K562 (cell line): ENCODE data around the gene GNAQ. TPM values are rescaled to one million over a fixed set of nuclear protein-coding genes. Genes with fewer than 3 reads are reported as not detected.

ENCODE experiments used
- ATAC-seq: fragments of 200-7000 bp; cut with Tn5 transposase; 3 replicates; pipeline ENCODE4 v1.9.1; 2020; ENCODE audit warnings: moderate library complexity
- BruUV-seq: library from RNA; stranded (reverse); fragments of 400-500 nt; replicated peaks from 2 replicates; lab custom pipeline; 2021; lab: Mats Ljungman, UMichigan
- CTCF ChIA-PET: fragments of 300-600 bp; formaldehyde crosslinking; extraction: SDS; loops from one replicate; lab custom pipeline; 2021; ENCODE audit warnings: low intra/inter-chr PET ratio; lab: Yijun Ruan, JAX
- POLR2A ChIA-PET: fragments of 300-600, 350-650 bp; sonication (Branson Sonifier 250); formaldehyde crosslinking; extraction: SDS; loops from one replicate; lab custom pipeline; 2021; ENCODE audit warnings: antibody characterized with exemption, inconsistent platforms; lab: Yijun Ruan, JAX
- DNase-seq, 4 experiments: peaks; one replicate each; pipeline versions ENCODE4 v3.0.0 to v3.0.0-alpha.2; 2011 to 2018; ENCODE audit warnings: low spot score in 3 of 4, mixed read lengths in 3 of 4; ENCODE audit errors: extremely low read depth in 1 of 4
- FAIRE-seq: peaks from 2 replicates; lab custom pipeline; 2011; peaks lifted over from hg19 to GRCh38; lab: Jason Lieb, UNC
- H2AFZ ChIP-seq: 2 replicates; pipeline ENCODE4 v1.6.0; 2011; ENCODE audit warnings: low read depth, low read length, control low read depth, inconsistent platforms
- H3K27ac ChIP-seq: fragments of 200-600 bp; 3 replicates; pipeline ENCODE4 v1.8.0; 2011; ENCODE audit warnings: low read depth, mild to moderate bottlenecking, control low read depth, inconsistent platforms, low read length, moderate library complexity, mixed read lengths; ENCODE audit errors: extremely low read depth
- H3K27me3 ChIP-seq, 2 experiments: fragments of 300-600 bp in 1 of 2; 2 replicates in 1 of 2; 3 replicates in 1 of 2; pipeline versions ENCODE4 v1.6.0 to v1.8.0; 2011; ENCODE audit warnings: inconsistent platforms in 2 of 2, low read length in 2 of 2, mild to moderate bottlenecking in 1 of 2, mixed read lengths in 1 of 2, moderate library complexity in 1 of 2; ENCODE audit not compliant: control insufficient read depth in 2 of 2, insufficient read depth in 2 of 2
- H3K36me3 ChIP-seq: fragments of 300-600 bp; 3 replicates; pipeline ENCODE4 v1.8.0; 2011; ENCODE audit warnings: mild to moderate bottlenecking, low read length, inconsistent platforms; ENCODE audit not compliant: control insufficient read depth, insufficient read depth
- H3K4me1 ChIP-seq, 2 experiments: fragments of 200-600 bp in 1 of 2; replicated peaks in 1 of 2; 2 replicates in 1 of 2; 3 replicates in 1 of 2; pipeline versions ENCODE4 v1.5.1 to v1.8.0; 2011; ENCODE audit warnings: inconsistent platforms in 2 of 2, low read length in 2 of 2, mild to moderate bottlenecking in 1 of 2, mixed read lengths in 1 of 2, moderate library complexity in 1 of 2; ENCODE audit not compliant: control insufficient read depth in 2 of 2, insufficient read depth in 2 of 2
- H3K4me2 ChIP-seq: 2 replicates; pipeline ENCODE4 v1.6.1; 2011; ENCODE audit warnings: low read length, control low read depth, inconsistent platforms, mixed read lengths; ENCODE audit not compliant: insufficient read depth
- H3K4me3 ChIP-seq: fragments of 200-600 bp; sonication (generic), shearing (Covaris generic); 2 replicates; pipeline ENCODE4 v1.5.1; 2016; ENCODE audit warnings: control low read depth, inconsistent platforms
- H3K79me2 ChIP-seq: fragments of 200-600 bp; 3 replicates; pipeline ENCODE4 v1.8.0; 2011; ENCODE audit warnings: low read length, inconsistent platforms; ENCODE audit not compliant: control insufficient read depth, insufficient read depth
- H3K9ac ChIP-seq, 2 experiments: 2 replicates each; pipeline versions ENCODE4 v1.6.0 to v1.6.1; 2011; ENCODE audit warnings: low read depth in 2 of 2, low read length in 2 of 2, control low read depth in 1 of 2, inconsistent platforms in 1 of 2, mild to moderate bottlenecking in 1 of 2, mixed read lengths in 1 of 2; ENCODE audit not compliant: insufficient read depth in 1 of 2
- H3K9me1 ChIP-seq: one replicate; pipeline ENCODE4 v1.6.0; 2011; ENCODE audit warnings: inconsistent platforms, mild to moderate bottlenecking, low read length, moderate library complexity; ENCODE audit not compliant: control insufficient read depth, insufficient read depth
- H3K9me3 ChIP-seq: replicated peaks from 2 replicates; pipeline ENCODE4 v1.5.1; 2011; ENCODE audit warnings: low read depth, low read length, inconsistent platforms; ENCODE audit not compliant: control insufficient read depth, insufficient read depth
- H4K20me1 ChIP-seq: replicated peaks from 2 replicates; pipeline ENCODE4 v1.6.1; 2011; ENCODE audit warnings: low read length, inconsistent platforms, mixed read lengths; ENCODE audit not compliant: control insufficient read depth, insufficient read depth
- BRD4 ChIP-seq: fragments of 200-600 bp; sonication (generic); IDR thresholded peaks from 2 replicates; pipeline ENCODE4 v1.6.1; 2017; ENCODE audit warnings: inconsistent platforms
- CBFB ChIP-seq: sonication (generic); formaldehyde crosslinking; IDR thresholded peaks from 2 replicates; pipeline ENCODE4 v1.4.0; 2020; ENCODE audit warnings: mild to moderate bottlenecking, missing genetic modification reagents
- CXXC5 ChIP-seq: fragments of 250-450 bp; sonication (Bioruptor Pico); IDR thresholded peaks from 2 replicates; pipeline ENCODE4 v1.8.0; 2022; ENCODE audit warnings: inconsistent platforms, mild to moderate bottlenecking, moderate library complexity
- POU5F1 ChIP-seq: fragments of 150-350 bp; IDR thresholded peaks from 2 replicates; pipeline ENCODE4 v1.6.1; 2014; ENCODE audit warnings: borderline replicate concordance, low read length, low read depth, mild to moderate bottlenecking; ENCODE audit not compliant: partially characterized antibody
- RBM14 ChIP-seq: fragments of 200-400 bp; formaldehyde crosslinking; IDR thresholded peaks from 2 replicates; pipeline ENCODE4 v1.6.1; 2018; ENCODE audit warnings: low read depth, mild to moderate bottlenecking, low read length, moderate library complexity, borderline replicate concordance; ENCODE audit not compliant: insufficient read depth
- ZFP30 ChIP-seq: fragments of 250-450 bp; sonication (Bioruptor Pico); IDR thresholded peaks from 2 replicates; pipeline ENCODE4 v1.8.0; 2022; ENCODE audit warnings: moderate library complexity, mild to moderate bottlenecking, inconsistent platforms, borderline replicate concordance
- WGBS: fragments of 100-300 bp; shearing (Covaris generic); methylation state at CpG from one replicate; pipeline ENCODE4 v1.1.6; 2016; ENCODE audit warnings: low coverage, mixed read lengths; ENCODE audit not compliant: insufficient coverage; ENCODE audit errors: missing lambda C conversion rate; 5-methylcytosine and 5-hydroxymethylcytosine counted together
- in situ Hi-C: fragments of 300-500 bp; cut with MboI; formaldehyde crosslinking; loops from 4 replicates; pipeline ENCODE4 v1.15.0; 2018; ENCODE audit warnings: inconsistent platforms, mixed read lengths
- intact Hi-C: fragments of 100-400 bp; cut with micrococcal nuclease; formaldehyde crosslinking; loops from 2 replicates; pipeline ENCODE4 v1.14.2; 2022
- polyA plus RNA-seq, 8 experiments: library from polyadenylated mRNA; depleted of rRNA in 4 of 8; stranded (reverse) in 5 of 8; unstranded in 3 of 8; fragments of >200 nt; fragmentation: Nextera tagmentation in 2 of 8; fragmentation: Illumina TruSeq in 1 of 8; extraction: Ambion mirVana in 2 of 8; extraction: Trizol in 1 of 8; gene quantifications; 2 replicates each; pipeline versions ENCODE4 v1.2.1 to v1.2.3, GENCODE V29; 2011 to 2014; ENCODE audit warnings: inconsistent platforms in 1 of 8, missing spikeins in 1 of 8
- total RNA-seq, 7 experiments: library from RNA; depleted of rRNA in 6 of 7; stranded (reverse); fragments of >200 nt in 6 of 7; fragmentation: Illumina TruSeq in 2 of 7; extraction: Trizol in 2 of 7; gene quantifications; 2 replicates each; pipeline versions ENCODE4 v1.2.1 to v1.2.3, GENCODE V29; 2011 to 2021; ENCODE audit warnings: low replicate concordance in 1 of 7
- TF ChIP-seq, protein P1 (sequence below), 2 experiments: fragments of 150-350 bp in 1 of 2; IDR thresholded peaks; 2 replicates each; pipeline ENCODE4 v1.6.1; 2012 to 2016; ENCODE audit warnings: low read depth in 2 of 2, low read length in 2 of 2, mild to moderate bottlenecking in 1 of 2, moderate library complexity in 1 of 2

Gene GNAQ
- total and polyA plus RNA-seq, 9 of the 15 experiments (the other 6 are each of a cell fraction or from before 2014, with no cell fraction given), result 4.8 to 27.9 (median 17.5) TPM

- H3K9me1 ChIP-seq, result no peaks in the 10 kb centered on the region
- FAIRE-seq, result no peak
- 31% methylated on average over 1 of the region's 1 CpG for WGBS
- BruUV-seq, result no TSS peak
- TF ChIP-seq CBFB (CRISPR knock-in tag), result no peak
- no peak for TF ChIP-seq CXXC5 (CRISPR knock-in tag)
- H3K4me2 ChIP-seq, result no peak overlapping the region
- H2AFZ ChIP-seq, result no peak overlapping the region
- peaks cover 17 to 54% of the 10 kb centered on the region in 2 experiments; a peak in 4 of 5 replicates for H3K4me1 ChIP-seq
- peaks cover 99% of the 10 kb centered on the region for H3K79me2 ChIP-seq
- H3K9ac ChIP-seq, result no peak overlapping the region
- H3K27me3 ChIP-seq, result no peaks in the 10 kb centered on the region
- ChIA-PET CTCF (no interaction called here), POLR2A (no interaction called here)
- H3K9me3 ChIP-seq, result no peaks in the 10 kb centered on the region
- H3K36me3 ChIP-seq, result peaks cover 5% of the 10 kb centered on the region; the same call in 1 of the 3 replicates
- DNase-seq, result no peak
- H4K20me1 ChIP-seq, result peaks cover 10% of the 10 kb centered on the region; the same call in 1 of the 2 replicates
- peak; percentile 10; the same call in 2 of the 3 replicates for ATAC-seq
- H3K27ac ChIP-seq, result peak overlapping the region; percentile 31; the same call in 1 of the 3 replicates
- intact Hi-C loops, result no loop called here
- in situ Hi-C loops, result no loop called here
- no peak overlapping the region for H3K4me3 ChIP-seq
Observed at GRCh38 chr9:78006734-78007133, 24.9 kb downstream of the GNAQ start.

- no peak overlapping the region for H3K4me3 ChIP-seq
- peaks cover 10% of the 10 kb centered on the region; the same call in 1 of the 2 replicates for H4K20me1 ChIP-seq
- H3K9ac ChIP-seq, result no peak overlapping the region
- ChIA-PET CTCF (no interaction called here), POLR2A (interaction anchor here (0.6 kb wide), 1 partner anchor 25 kb away, joined by 3 read pairs; no protein-coding TSS in a partner anchor)
- H3K27ac ChIP-seq, result peak overlapping the region; percentile 28; the same call in 2 of the 3 replicates
- peaks cover 5% of the 10 kb centered on the region; the same call in 1 of the 3 replicates for H3K36me3 ChIP-seq
- H3K4me2 ChIP-seq, result no peak overlapping the region
- FAIRE-seq (no peak), ATAC-seq (no peak), DNase-seq (no peak)
- in situ Hi-C loops, result no loop called here
- H3K9me1 ChIP-seq, result no peaks in the 10 kb centered on the region
- WGBS, result 75% methylated on average over 8 of the region's 9 CpGs
- no peaks in the 10 kb centered on the region for H3K27me3 ChIP-seq
- peaks cover 17 to 48% of the 10 kb centered on the region in 2 experiments; a peak in 4 of 5 replicates for H3K4me1 ChIP-seq
- H3K9me3 ChIP-seq, result no peaks in the 10 kb centered on the region
- no peak overlapping the region for H2AFZ ChIP-seq
- intact Hi-C loops, result no loop called here
- peaks cover 99% of the 10 kb centered on the region for H3K79me2 ChIP-seq
- BruUV-seq, result no TSS peak
- no peak for TF ChIP-seq RBM14
- TF ChIP-seq ZFP30 (CRISPR knock-in tag), result no peak
- no peak for TF ChIP-seq BRD4
- TF ChIP-seq, protein P1, sequence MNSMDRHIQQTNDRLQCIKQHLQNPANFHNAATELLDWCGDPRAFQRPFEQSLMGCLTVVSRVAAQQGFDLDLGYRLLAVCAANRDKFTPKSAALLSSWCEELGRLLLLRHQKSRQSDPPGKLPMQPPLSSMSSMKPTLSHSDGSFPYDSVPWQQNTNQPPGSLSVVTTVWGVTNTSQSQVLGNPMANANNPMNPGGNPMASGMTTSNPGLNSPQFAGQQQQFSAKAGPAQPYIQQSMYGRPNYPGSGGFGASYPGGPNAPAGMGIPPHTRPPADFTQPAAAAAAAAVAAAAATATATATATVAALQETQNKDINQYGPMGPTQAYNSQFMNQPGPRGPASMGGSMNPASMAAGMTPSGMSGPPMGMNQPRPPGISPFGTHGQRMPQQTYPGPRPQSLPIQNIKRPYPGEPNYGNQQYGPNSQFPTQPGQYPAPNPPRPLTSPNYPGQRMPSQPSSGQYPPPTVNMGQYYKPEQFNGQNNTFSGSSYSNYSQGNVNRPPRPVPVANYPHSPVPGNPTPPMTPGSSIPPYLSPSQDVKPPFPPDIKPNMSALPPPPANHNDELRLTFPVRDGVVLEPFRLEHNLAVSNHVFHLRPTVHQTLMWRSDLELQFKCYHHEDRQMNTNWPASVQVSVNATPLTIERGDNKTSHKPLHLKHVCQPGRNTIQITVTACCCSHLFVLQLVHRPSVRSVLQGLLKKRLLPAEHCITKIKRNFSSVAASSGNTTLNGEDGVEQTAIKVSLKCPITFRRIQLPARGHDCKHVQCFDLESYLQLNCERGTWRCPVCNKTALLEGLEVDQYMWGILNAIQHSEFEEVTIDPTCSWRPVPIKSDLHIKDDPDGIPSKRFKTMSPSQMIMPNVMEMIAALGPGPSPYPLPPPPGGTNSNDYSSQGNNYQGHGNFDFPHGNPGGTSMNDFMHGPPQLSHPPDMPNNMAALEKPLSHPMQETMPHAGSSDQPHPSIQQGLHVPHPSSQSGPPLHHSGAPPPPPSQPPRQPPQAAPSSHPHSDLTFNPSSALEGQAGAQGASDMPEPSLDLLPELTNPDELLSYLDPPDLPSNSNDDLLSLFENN (IDR thresholded peaks at IDR 0.05; ENCODE audit: low read depth in 2 of 2, low read length in 2 of 2), result no peak
- TF ChIP-seq POU5F1, result no peak
Observed at GRCh38 chr9:78005231-78006002, 26.2 kb downstream of the GNAQ start.
